ENCODE measurements around the gene KCNAB2. TPM values are rescaled to one million over a fixed set of nuclear protein-coding genes. Genes with fewer than 3 reads are reported as not detected.

KCNAB2 gene
- total RNA-seq, 2 donors from 2014 or later = 4.7 to 6.4 TPM

GRCh38 chr1:6149597-6149996 is 103.9 kb downstream of the KCNAB2 start:
- TF ChIP-seq CTCF (IDR thresholded peaks at IDR 0.05) = no peak
- Histone ChIP-seq H3K36me3 (no peaks in the 10 kb centered on the region), H3K27me3 (no peaks in the 10 kb centered on the region), H3K9ac (ENCODE audit: low read depth in 2 of 2, low read length in 2 of 2) (no peak overlapping the region), H3K27ac (no peak overlapping the region), H3K9me3 (no peaks in the 10 kb centered on the region), H3K4me1 (no peaks in the 10 kb centered on the region), H3K4me3 (no peak overlapping the region)
- DNase-seq = no peak
- intact Hi-C loops (cut with DNase I) = no loop called here

- Histone ChIP-seq H3K9me3 (no peaks in the 10 kb centered on the region), H3K4me1 (no peaks in the 10 kb centered on the region), H3K27ac (no peak overlapping the region), H3K9ac (ENCODE audit: low read depth in 2 of 2, low read length in 2 of 2) (no peak overlapping the region), H3K4me3 (no peak overlapping the region), H3K27me3 (no peaks in the 10 kb centered on the region), H3K36me3 (no peaks in the 10 kb centered on the region)
- no peak for TF ChIP-seq CTCF (IDR thresholded peaks at IDR 0.05)
- DNase-seq = no peak
- intact Hi-C loops (cut with DNase I) = no loop called here
Measured at GRCh38 chr1:6150006-6150938, 104.6 kb downstream of the KCNAB2 start.

Other genes starting within 250 kb of the KCNAB2 start
- gene NPHP4, start 53.5 kb upstream of the KCNAB2 start, total RNA-seq = 10 to 100 TPM in 1 of 2 donors, 1 to 10 TPM in 1; 6.2 to 15.9 TPM
- gene CHD5, start 134.4 kb downstream of the KCNAB2 start, total RNA-seq = under 1 TPM; 0.35 to 0.69 TPM
- gene RPL22, start 153.7 kb downstream of the KCNAB2 start, total RNA-seq = 100 to 1,000 TPM; 314 to 378 TPM
- 10 to 100 TPM; 18.4 to 19.4 TPM for gene RNF207, start 160.2 kb downstream of the KCNAB2 start, total RNA-seq
- gene ICMT, start 190.1 kb downstream of the KCNAB2 start, total RNA-seq = 10 to 100 TPM; 56.6 to 72.5 TPM
- gene HES3, start 198.3 kb downstream of the KCNAB2 start, total RNA-seq = not detected
- gene GPR153, start 215.2 kb downstream of the KCNAB2 start, total RNA-seq = 10 to 100 TPM; 19.6 to 21.0 TPM